Limb (tissue), 2 donors: ENCODE data around the gene L1CAM.

ENCODE experiments used
- DNase-seq, 2 donors: peaks; one replicate each; pipeline ENCODE4 v3.0.0-alpha.2; 2016; ENCODE audit errors: extremely low spot score in 2 of 2

The L1CAM gene

GRCh38 chrX:153903991-153904957, 18.3 kb upstream of the L1CAM start, which contains the start of gene AVPR2:
TSS of gene AVPR2 (plus strand) at chrX:153904673. CDS start at chrX:153905146, 473 bp downstream.
- peak in 1 of 2 donors; percentile 24 for DNase-seq

GRCh38 chrX:153903238-153903980, 17.4 kb upstream of the L1CAM start:
- DNase-seq, result peak in 1 of 2 donors; percentile 25

GRCh38 chrX:153902385-153902784, 16.4 kb upstream of the L1CAM start:
- DNase-seq, result peak in 1 of 2 donors; percentile 22

GRCh38 chrX:153901753-153902140, 15.8 kb upstream of the L1CAM start:
- no peak for DNase-seq

- DNase-seq, result peak; percentile 6 to 58
Observed at GRCh38 chrX:153900831-153901752, 15.1 kb upstream of the L1CAM start.

GRCh38 chrX:153897899-153898298, 11.9 kb upstream of the L1CAM start:
- no peak for DNase-seq

- no peak for DNase-seq
Observed at GRCh38 chrX:153889123-153889522, 3.1 kb upstream of the L1CAM start.

- no peak for DNase-seq
Observed at GRCh38 chrX:153888344-153888743, 2.4 kb upstream of the L1CAM start.

GRCh38 chrX:153887385-153887784, 1.4 kb upstream of the L1CAM start:
- no peak for DNase-seq

GRCh38 chrX:153886915-153887314, 942 bp upstream of the L1CAM start:
- DNase-seq, result no peak

GRCh38 chrX:153885208-153885787, 675 bp downstream of the L1CAM start:
- DNase-seq, result no peak

- no peak for DNase-seq
Observed at GRCh38 chrX:153884590-153884989, 1.4 kb downstream of the L1CAM start.

GRCh38 chrX:153884136-153884535, 1.8 kb downstream of the L1CAM start:
- DNase-seq, result no peak

- no peak for DNase-seq
Observed at GRCh38 chrX:153883163-153883843, 2.7 kb downstream of the L1CAM start.

GRCh38 chrX:153882557-153882956, 3.4 kb downstream of the L1CAM start:
- DNase-seq, result no peak

GRCh38 chrX:153882086-153882498, 3.9 kb downstream of the L1CAM start:
- DNase-seq, result no peak

- no peak for DNase-seq
Observed at GRCh38 chrX:153881281-153881680, 4.7 kb downstream of the L1CAM start.

- no peak for DNase-seq
Observed at GRCh38 chrX:153880440-153880815, 5.5 kb downstream of the L1CAM start.

GRCh38 chrX:153879741-153880439, 6.1 kb downstream of the L1CAM start:
- DNase-seq, result no peak
